HepG2 (cell line): ENCODE measurements around the gene TXN2. TPM values are rescaled to one million over a fixed set of nuclear protein-coding genes. Genes with fewer than 3 reads are reported as not detected.

Experiments used
- BHLHE40 ChIP-seq: IDR thresholded peaks from 2 replicates; pipeline ENCODE4 v1.6.1; 2011; ENCODE audit warnings: low read length, improper control_type of control experiment
- FUBP1 ChIP-seq: sonication (generic); formaldehyde crosslinking; IDR thresholded peaks from 2 replicates; pipeline ENCODE4 v1.5.1; 2020; ENCODE audit warnings: missing genetic modification reagents, mild to moderate bottlenecking, borderline replicate concordance
- GMEB2 ChIP-seq: IDR thresholded peaks from 2 replicates; pipeline ENCODE4 v1.6.1; 2016; ENCODE audit warnings: missing biosample characterization, missing genetic modification reagents, low read depth
- HNF4A ChIP-seq: sonication (generic); formaldehyde crosslinking; IDR thresholded peaks from 2 replicates; pipeline ENCODE4 v1.4.0; 2020; ENCODE audit warnings: missing genetic modification reagents
- HNRNPH1 ChIP-seq: fragments of 200-400 bp; formaldehyde crosslinking; optimal IDR thresholded peaks from 2 replicates; pipeline ENCODE3; 2017; ENCODE audit warnings: mild to moderate bottlenecking, low read depth, low read length
- HNRNPUL1 ChIP-seq: fragments of 200-400 bp; formaldehyde crosslinking; IDR thresholded peaks from 2 replicates; pipeline ENCODE4 v1.6.1; 2017; ENCODE audit warnings: low read depth, mild to moderate bottlenecking, low read length, moderate library complexity
- NFE2 ChIP-seq: sonication (generic); formaldehyde crosslinking; IDR thresholded peaks from 2 replicates; pipeline ENCODE4 v1.4.0; 2020; ENCODE audit warnings: missing genetic modification reagents
- NKX3-1 ChIP-seq: sonication (generic); formaldehyde crosslinking; IDR thresholded peaks from 2 replicates; pipeline ENCODE4 v1.5.0; 2020; ENCODE audit warnings: missing genetic modification reagents
- NPAS2 ChIP-seq: sonication (generic); formaldehyde crosslinking; IDR thresholded peaks from 2 replicates; pipeline ENCODE4 v1.8.0; 2022; ENCODE audit warnings: mild to moderate bottlenecking, missing genetic modification reagents, borderline replicate concordance
- NR2F2 ChIP-seq: IDR thresholded peaks from 2 replicates; pipeline ENCODE4 v1.6.1; 2012; ENCODE audit warnings: low read depth, inconsistent platforms, borderline replicate concordance
- POGZ ChIP-seq: sonication (generic); formaldehyde crosslinking; IDR thresholded peaks from 2 replicates; pipeline ENCODE4 v1.4.0; 2020; ENCODE audit warnings: mild to moderate bottlenecking, missing genetic modification reagents
- SP140L ChIP-seq: sonication (generic); formaldehyde crosslinking; IDR thresholded peaks from 2 replicates; pipeline ENCODE4 v1.4.0; 2020; ENCODE audit warnings: missing genetic modification reagents, borderline replicate concordance
- SPEN ChIP-seq: sonication (generic); formaldehyde crosslinking; IDR thresholded peaks from 2 replicates; pipeline ENCODE4 v1.5.1; 2020; ENCODE audit warnings: low read depth, mild to moderate bottlenecking, missing genetic modification reagents
- STAT5B ChIP-seq: sonication (generic); formaldehyde crosslinking; IDR thresholded peaks from 2 replicates; pipeline ENCODE4 v1.4.0; 2020; ENCODE audit warnings: missing genetic modification reagents
- ZKSCAN1 ChIP-seq: fragments of 150-350 bp; IDR thresholded peaks from 2 replicates; pipeline ENCODE4 v1.6.1; 2014; ENCODE audit warnings: low read length
- ZMAT3 ChIP-seq: sonication (generic); formaldehyde crosslinking; conservative IDR thresholded peaks from 2 replicates; pipeline ENCODE4 v1.7.0; 2021; ENCODE audit warnings: missing genetic modification reagents
- ZNF253 ChIP-seq: sonication (generic); formaldehyde crosslinking; IDR thresholded peaks from 2 replicates; pipeline ENCODE4 v1.8.0; 2022; ENCODE audit warnings: mild to moderate bottlenecking, missing genetic modification reagents, borderline replicate concordance
- ZNF362 ChIP-seq: sonication (generic); formaldehyde crosslinking; IDR thresholded peaks from 2 replicates; pipeline ENCODE4 v1.4.0; 2020; ENCODE audit warnings: missing genetic modification reagents, mild to moderate bottlenecking, borderline replicate concordance
- ZNF382 ChIP-seq: sonication (generic); formaldehyde crosslinking; IDR thresholded peaks from 2 replicates; pipeline ENCODE4 v1.5.0; 2020; ENCODE audit warnings: missing genetic modification reagents, mild to moderate bottlenecking, borderline replicate concordance
- ZNF597 ChIP-seq: sonication (generic); formaldehyde crosslinking; IDR thresholded peaks from 2 replicates; pipeline ENCODE4 v1.5.0; 2020; ENCODE audit warnings: missing genetic modification reagents
- ZNF672 ChIP-seq: sonication (generic); formaldehyde crosslinking; IDR thresholded peaks from 2 replicates; pipeline ENCODE4 v1.8.1; 2022; ENCODE audit warnings: missing genetic modification reagents
- ZNF747 ChIP-seq: sonication (generic); formaldehyde crosslinking; IDR thresholded peaks from 2 replicates; pipeline ENCODE4 v1.8.1; 2023; ENCODE audit warnings: missing genetic modification reagents, mild to moderate bottlenecking, borderline replicate concordance
- ZNF75D ChIP-seq: sonication (generic); formaldehyde crosslinking; IDR thresholded peaks from 2 replicates; pipeline ENCODE4 v1.8.1; 2023; ENCODE audit warnings: missing genetic modification reagents, mild to moderate bottlenecking, borderline replicate concordance
- ZNF776 ChIP-seq: sonication (generic); formaldehyde crosslinking; IDR thresholded peaks from 2 replicates; pipeline ENCODE4 v1.4.0; 2020; ENCODE audit warnings: mild to moderate bottlenecking, missing genetic modification reagents
- polyA plus RNA-seq, 8 experiments: library from polyadenylated mRNA; depleted of rRNA in 3 of 8; stranded (reverse) in 7 of 8; unstranded in 1 of 8; fragments of >200 nt; fragmentation: Illumina TruSeq in 4 of 8; extraction: Trizol in 4 of 8; gene quantifications; 2 replicates each; pipeline versions ENCODE4 v1.2.1 to v1.2.3, GENCODE V29; 2011 to 2016; ENCODE audit warnings: low read depth in 4 of 8, missing spikeins in 1 of 8, mixed read lengths in 1 of 8; ENCODE audit not compliant: insufficient read depth in 1 of 8
- total RNA-seq, 5 experiments: library from RNA; depleted of rRNA; stranded (reverse); fragments of >200 nt; fragmentation: Illumina TruSeq; extraction: Trizol; gene quantifications; 2 replicates each; pipeline ENCODE4 v1.2.3, GENCODE V29; 2016; ENCODE audit warnings: low read depth in 1 of 5

TXN2 gene
- total and polyA plus RNA-seq, 2 of the 13 experiments (the other 11 are each of a cell fraction or from before 2014, with no cell fraction given) = 41.4 to 109 TPM

DNA sequence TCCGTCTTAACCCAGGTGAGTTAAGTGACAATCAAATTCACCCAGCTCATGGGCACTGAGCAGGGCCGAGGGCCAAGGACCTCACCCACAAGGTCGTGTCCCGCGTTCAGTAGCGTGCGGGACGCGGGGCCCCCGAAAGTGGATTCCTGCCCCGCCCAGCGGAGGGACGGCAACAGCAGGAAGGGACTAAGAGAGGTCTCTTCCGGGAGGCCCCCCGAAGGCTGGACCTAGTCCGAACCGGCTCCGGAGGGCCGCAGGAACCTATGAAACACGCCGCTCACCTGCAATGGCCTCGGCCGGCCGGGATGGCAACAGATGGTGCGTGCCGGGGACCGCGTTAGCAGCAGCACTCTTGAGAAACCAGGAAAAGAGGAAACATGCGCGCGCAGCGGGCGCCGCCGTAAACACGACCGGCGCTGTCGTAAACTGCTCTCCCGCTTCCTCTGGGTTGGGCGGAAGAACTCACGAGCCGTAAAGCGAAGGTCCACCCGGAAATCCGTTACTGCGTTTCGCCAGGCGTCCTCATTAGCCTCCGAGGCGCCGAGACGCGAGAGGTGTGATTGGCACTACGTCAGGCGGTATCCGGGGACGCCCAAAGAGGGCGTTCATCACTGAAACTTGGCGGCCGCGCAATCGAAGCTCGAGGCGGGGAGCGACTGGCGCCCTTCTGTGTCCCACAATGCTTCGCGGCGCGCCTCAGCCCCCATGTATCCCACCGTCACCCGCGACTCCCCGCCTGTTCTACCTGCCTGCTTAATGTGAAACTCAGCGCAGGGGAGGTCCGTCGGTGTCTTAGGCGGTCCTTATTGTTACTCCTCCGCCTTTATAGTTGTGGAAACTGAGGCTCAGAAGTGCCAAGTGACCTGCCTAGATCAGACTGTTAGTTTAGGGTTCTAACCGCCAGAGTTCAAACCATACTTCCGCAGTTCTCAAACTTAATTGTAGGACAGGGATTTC, 47.6 kb upstream of the TXN2 start, which contains the start of gene EIF3D (continued):
- peak; percentile 4; the same call in 1 of the 2 replicates for TF ChIP-seq BHLHE40
- TF ChIP-seq NR2F2 = no peak
- no peak for TF ChIP-seq ZKSCAN1
- no peak for TF ChIP-seq ZNF382
- no peak for TF ChIP-seq SP140L
- TF ChIP-seq NPAS2 (CRISPR knock-in tag) = no peak
- TF ChIP-seq ZNF362 = peak; percentile 50; the same call in 1 of the 2 replicates
- TF ChIP-seq ZMAT3 (CRISPR knock-in tag) = peak; percentile 87; the same call in 1 of the 2 replicates
- no peak for TF ChIP-seq HNRNPH1
- TF ChIP-seq STAT5B = peak; percentile 20; the same call in 1 of the 2 replicates
- TF ChIP-seq ZNF75D (CRISPR knock-in tag) = no peak
- TF ChIP-seq GMEB2 (CRISPR knock-in tag) = peak; percentile 92
- TF ChIP-seq FUBP1 (CRISPR knock-in tag) = peak; percentile 58; the same call in 1 of the 2 replicates
- no peak for TF ChIP-seq HNRNPUL1
- TF ChIP-seq ZNF747 (CRISPR knock-in tag) = no peak; the same call in 1 of the 2 replicates
- TF ChIP-seq ZNF776 = no peak; the same call in 1 of the 2 replicates
- TF ChIP-seq POGZ (CRISPR knock-in tag) = peak; percentile 64; the same call in 1 of the 2 replicates
- no peak for TF ChIP-seq ZNF597 (CRISPR knock-in tag)
- no peak for TF ChIP-seq ZNF672 (CRISPR knock-in tag)
- TF ChIP-seq SPEN = peak; percentile 98
- TF ChIP-seq NKX3-1 (CRISPR knock-in tag) = no peak; the same call in 1 of the 2 replicates
- TF ChIP-seq NFE2 (CRISPR knock-in tag) = no peak
- peak; percentile 48; the same call in 1 of the 2 replicates for TF ChIP-seq HNF4A (CRISPR knock-in tag)
- TF ChIP-seq ZNF253 (CRISPR knock-in tag) = no peak
